C4-2B (cell line): ENCODE results near the gene CDKN1A.
"Not testable (repeated sequence)": the region's sequence is repeated elsewhere in the genome, so short reads cannot be mapped to it uniquely, and the experiment has no call there.

ENCODE experiments used
- H3K27ac ChIP-seq: fragments of 450-650 bp; 2 replicates; pipeline ENCODE4 v1.5.1; 2017
- CTCF ChIP-seq: fragments of 450-650 bp; conservative IDR thresholded peaks from 2 replicates; pipeline ENCODE4 v1.5.1; 2017; ENCODE audit warnings: mild to moderate bottlenecking
- ZFX ChIP-seq: fragments of 450-650 bp; IDR thresholded peaks from 2 replicates; pipeline ENCODE4 v1.6.1; 2017

The CDKN1A gene

GRCh38 chr6:36700071-36700812 lies 21.7 kb downstream of the CDKN1A start:
- no peak for TF ChIP-seq ZFX
- no peak for TF ChIP-seq CTCF
- no peak overlapping the region for H3K27ac ChIP-seq

GRCh38 chr6:36700831-36701230 lies 22.3 kb downstream of the CDKN1A start:
- H3K27ac ChIP-seq = no peak overlapping the region
- TF ChIP-seq CTCF (no peak), ZFX (no peak)

- TF ChIP-seq ZFX (no peak), CTCF (no peak; the same call in 1 of the 2 replicates)
- no peak overlapping the region for H3K27ac ChIP-seq
Observed at GRCh38 chr6:36701401-36701991, 23.0 kb downstream of the CDKN1A start.

- no peak overlapping the region for H3K27ac ChIP-seq
- TF ChIP-seq ZFX = no peak
- TF ChIP-seq CTCF = no peak
Observed at GRCh38 chr6:36702656-36703055, 24.1 kb downstream of the CDKN1A start.

GRCh38 chr6:36703081-36703606 lies 24.6 kb downstream of the CDKN1A start:
- no peak for TF ChIP-seq CTCF
- TF ChIP-seq ZFX = no peak
- no peak overlapping the region for H3K27ac ChIP-seq

GRCh38 chr6:36703982-36704381 lies 25.5 kb downstream of the CDKN1A start:
- TF ChIP-seq CTCF (no peak), ZFX (no peak)

GRCh38 chr6:36704961-36705577 lies 26.6 kb downstream of the CDKN1A start:
- H3K27ac ChIP-seq = not testable (repeated sequence)

More at GRCh38 chr6:36703982-36704381, 25.5 kb downstream of the CDKN1A start:
- H3K27ac ChIP-seq = no peak overlapping the region
